Left ventricle myocardium superior (tissue), 1 donor: ENCODE data around the gene CD40. TPM values are rescaled to one million over a fixed set of nuclear protein-coding genes. Genes with fewer than 3 reads are reported as not detected.
A peak's percentile ranks its signal among the peaks of the same experiment; 100 is the strongest.

Experiments used
- ATAC-seq: fragments of 200-7000 bp; cut with Tn5 transposase; one replicate; pipeline ENCODE4 v1.9.1; 2020; ENCODE audit warnings: mild to moderate bottlenecking, moderate library complexity
- DNase-seq: peaks from one replicate; pipeline ENCODE4 v3.0.0-alpha.2; 2020
- intact Hi-C: fragments of 100-400 bp; cut with micrococcal nuclease; formaldehyde crosslinking; loops from one replicate; pipeline ENCODE4 v1.11.0; 2022
- total RNA-seq: library from RNA; stranded (reverse); fragmentation: NEBNext Ultra II Directional; extraction: Animal tissue kit (Norgen Biotek cat#: 25700); gene quantifications from one replicate; pipeline ENCODE4 v1.2.1, GENCODE V29; 2021
- donor health status: DM: no; HTN: yes; CAD: no; lungs with severe emphysema.

CD40 gene
- total RNA-seq, 1 donor from 2014 or later, result 6.7 TPM

DNA sequence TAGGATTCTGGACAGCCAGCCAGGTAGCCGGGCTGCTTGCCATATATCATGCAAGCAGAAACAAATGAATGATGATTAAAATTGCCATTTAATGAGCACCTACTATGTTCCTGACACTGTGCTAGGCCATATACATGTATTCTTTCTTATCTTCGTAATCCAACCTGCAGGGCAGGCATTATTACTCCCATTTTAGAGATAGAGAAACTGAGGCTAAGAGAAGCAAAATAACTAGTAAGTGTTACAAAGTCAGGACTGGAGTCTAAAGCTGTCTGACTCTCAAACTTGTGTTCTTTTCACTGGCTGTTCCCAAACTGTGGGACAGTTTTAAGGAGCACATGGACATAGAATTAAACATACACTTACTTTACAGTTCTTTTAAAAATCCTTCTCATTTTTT lies 2.0 kb downstream of the CD40 start:
- ATAC-seq (no peak), DNase-seq (no peak)
- intact Hi-C loops, result no loop called here

DNA sequence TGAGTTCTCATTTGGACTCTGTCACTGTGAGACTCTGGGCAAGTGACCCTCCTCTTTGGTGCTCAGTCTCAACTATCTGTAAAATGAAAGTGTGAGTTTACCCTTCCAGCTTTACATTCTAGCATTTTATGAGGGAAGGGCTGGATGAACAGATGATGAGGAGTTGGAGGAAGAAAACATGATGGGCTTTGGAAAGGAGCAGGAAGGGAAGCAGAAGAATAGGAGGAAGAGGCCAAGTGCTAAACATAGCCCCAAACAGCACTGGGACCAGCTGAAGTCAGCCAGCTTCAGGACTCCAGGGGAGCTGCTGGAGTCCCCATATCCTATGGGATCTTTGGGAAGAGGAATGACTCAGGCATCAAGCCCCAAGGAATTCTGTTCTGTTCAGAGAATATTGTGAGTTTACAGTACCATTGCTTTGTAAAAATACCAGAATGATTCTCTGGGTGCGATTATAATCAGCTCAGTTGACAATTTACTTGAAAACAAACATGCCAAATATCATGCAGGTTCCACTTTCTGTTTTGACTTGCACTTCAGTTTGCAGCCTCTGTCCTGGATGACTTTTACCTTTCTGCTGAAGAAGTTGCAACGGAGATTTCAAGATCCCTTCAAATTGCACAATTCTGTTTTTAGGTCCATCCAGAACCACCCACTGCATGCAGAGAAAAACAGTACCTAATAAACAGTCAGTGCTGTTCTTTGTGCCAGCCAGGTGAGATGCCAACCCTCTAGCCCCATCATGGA lies 3.2 kb downstream of the CD40 start:
- ATAC-seq (no peak), DNase-seq (no peak)
- intact Hi-C loops, result no loop called here

DNA sequence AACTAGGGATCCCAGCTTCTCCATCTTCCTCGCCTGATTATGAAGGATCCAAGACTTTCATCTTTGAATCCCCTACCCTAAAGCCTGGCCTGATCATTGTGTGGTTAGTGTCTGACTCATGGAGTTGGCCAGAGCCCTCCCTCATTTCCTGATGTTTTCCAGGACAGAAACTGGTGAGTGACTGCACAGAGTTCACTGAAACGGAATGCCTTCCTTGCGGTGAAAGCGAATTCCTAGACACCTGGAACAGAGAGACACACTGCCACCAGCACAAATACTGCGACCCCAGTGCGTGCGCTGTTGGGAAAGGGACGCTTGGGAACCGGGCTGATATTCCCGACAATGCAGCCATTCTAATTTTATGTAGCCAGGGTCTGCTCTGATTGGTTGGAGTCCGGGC lies 4.0 kb downstream of the CD40 start:
- ATAC-seq (no peak), DNase-seq (no peak)
- intact Hi-C loops, result no loop called here

DNA sequence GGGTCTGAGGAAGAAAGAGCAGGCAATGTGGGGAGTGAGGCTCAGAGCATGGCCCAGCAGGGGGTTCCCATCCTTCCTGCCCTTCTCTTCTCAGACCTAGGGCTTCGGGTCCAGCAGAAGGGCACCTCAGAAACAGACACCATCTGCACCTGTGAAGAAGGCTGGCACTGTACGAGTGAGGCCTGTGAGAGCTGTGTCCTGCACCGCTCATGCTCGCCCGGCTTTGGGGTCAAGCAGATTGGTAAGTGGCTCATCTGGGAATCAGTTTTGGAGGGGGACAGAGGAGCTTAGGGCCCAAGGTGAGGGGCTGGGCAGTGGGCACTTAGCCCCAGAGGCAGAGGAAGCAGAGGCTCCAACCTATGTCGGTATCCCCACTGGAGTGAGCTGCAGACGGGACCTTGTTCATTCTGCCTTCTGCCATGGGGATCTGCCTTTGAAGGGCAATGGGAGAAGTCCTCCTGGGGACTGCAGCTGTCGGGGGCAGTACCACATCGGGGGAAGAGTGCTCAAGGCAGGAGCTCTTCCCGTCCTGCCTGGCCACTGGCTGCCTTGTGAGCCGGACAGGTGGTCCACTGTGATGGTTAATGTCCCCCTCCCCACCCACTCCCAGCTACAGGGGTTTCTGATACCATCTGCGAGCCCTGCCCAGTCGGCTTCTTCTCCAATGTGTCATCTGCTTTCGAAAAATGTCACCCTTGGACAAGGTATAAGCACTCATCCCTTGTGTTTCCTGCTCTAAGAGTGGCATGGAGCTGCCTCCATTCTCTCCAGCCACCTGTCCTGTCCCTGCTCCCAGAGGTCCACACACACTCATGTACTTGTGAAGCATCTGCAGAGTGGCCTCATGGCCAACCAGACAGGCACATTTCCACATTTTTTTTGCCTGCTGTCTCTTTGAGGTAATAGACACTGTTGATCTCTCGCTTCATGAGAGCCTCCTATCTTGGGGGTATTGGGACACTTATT lies 4.7 kb downstream of the CD40 start:
- DNase-seq, result no peak
- no peak for ATAC-seq
- intact Hi-C loops, result no loop called here

DNA sequence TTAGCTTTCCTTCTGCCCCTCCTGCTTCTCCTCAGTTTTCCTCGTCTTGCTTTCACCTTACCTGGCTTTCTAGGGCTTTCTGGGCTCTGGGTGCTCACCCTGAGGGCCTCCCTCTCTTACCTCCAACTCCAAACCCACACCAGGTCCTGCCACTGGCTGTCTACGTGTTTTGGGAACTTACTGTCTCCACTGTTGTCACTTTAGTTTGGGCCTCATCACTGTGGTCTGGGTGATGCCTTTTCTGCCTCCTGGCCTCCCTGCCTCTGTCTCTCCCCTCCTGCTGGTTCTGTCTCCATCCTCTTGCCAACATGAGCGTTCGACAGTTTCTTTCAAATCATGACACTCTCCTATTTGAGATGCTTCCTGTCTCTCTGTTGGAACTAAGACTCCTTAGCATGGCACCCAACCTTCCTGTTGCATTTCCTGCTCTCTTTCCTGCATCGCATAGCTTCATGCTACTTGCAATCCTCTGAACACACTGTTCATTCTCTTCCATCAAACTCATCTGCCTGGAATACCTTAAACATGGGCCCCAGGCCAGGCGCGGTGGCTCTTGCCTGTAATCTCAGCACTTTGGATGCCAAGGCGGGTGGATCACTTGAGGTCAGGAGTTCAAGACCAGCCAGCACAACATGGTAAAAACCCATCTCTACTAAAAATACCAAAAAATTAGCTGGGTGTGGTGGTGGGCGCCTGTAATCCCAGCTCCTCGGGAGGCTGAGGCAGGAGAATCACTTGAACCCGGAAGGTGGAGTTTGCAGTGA lies 5.5 kb downstream of the CD40 start:
- no peak for DNase-seq
- intact Hi-C loops, result no loop called here
- no peak for ATAC-seq

DNA sequence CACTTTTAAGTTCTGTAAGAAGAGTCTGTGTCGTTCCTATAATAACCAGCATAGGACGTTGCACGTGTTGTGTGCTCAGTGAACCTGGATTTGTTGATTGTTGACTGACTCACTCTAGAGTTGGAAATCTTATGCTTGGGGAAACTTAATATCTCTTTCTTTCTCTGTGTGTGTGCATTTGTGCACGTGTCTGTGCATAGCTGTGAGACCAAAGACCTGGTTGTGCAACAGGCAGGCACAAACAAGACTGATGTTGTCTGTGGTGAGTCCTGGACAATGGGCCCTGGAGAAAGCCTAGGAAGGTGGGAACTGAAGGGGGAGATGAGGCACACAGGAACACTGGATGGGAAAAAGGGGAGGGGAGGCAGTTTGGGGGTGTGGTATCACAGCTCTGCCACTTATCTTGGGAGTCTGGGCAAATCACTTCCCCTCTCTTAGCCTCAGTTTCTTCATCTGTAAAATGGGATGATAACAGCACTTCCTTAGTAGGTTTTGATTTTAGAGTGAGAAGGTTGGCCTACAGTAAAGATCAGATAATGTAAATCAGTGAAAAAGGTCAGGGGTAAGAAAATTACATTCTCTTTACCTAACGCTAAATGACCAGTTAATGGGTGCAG lies 8.4 kb downstream of the CD40 start:
- DNase-seq, result no peak
- no peak for ATAC-seq
- intact Hi-C loops, result no loop called here

DNA sequence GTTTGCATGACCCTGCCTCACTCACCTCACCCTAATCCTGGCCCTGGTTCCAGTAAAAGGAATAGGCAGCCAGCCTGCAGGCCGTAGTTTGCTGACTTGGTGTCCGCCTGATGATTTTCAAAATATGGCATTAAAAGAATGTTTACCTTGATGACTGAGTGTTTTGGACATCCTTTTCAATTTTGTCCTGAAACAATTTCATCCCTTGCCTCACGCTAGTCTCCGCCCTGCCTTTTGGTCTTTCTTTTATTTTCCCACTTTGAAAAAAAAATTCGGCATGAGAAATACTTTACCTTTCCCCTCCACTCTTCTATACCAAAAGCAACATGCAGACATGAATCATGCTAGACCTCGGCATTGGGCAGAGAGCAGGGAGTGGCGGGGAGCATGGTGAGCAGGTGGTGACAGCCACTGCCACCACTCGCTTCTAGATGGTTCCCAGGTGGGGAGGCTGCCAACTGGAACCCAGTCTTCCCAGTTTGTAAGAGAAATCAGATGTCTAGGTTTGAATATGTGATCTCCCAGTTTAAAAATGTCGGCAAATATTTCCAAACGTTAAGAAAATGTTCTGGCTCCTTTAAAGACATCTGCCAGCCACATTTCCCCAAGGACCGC lies 9.4 kb downstream of the CD40 start:
- ATAC-seq (no peak), DNase-seq (no peak)
- intact Hi-C loops, result no loop called here

DNA sequence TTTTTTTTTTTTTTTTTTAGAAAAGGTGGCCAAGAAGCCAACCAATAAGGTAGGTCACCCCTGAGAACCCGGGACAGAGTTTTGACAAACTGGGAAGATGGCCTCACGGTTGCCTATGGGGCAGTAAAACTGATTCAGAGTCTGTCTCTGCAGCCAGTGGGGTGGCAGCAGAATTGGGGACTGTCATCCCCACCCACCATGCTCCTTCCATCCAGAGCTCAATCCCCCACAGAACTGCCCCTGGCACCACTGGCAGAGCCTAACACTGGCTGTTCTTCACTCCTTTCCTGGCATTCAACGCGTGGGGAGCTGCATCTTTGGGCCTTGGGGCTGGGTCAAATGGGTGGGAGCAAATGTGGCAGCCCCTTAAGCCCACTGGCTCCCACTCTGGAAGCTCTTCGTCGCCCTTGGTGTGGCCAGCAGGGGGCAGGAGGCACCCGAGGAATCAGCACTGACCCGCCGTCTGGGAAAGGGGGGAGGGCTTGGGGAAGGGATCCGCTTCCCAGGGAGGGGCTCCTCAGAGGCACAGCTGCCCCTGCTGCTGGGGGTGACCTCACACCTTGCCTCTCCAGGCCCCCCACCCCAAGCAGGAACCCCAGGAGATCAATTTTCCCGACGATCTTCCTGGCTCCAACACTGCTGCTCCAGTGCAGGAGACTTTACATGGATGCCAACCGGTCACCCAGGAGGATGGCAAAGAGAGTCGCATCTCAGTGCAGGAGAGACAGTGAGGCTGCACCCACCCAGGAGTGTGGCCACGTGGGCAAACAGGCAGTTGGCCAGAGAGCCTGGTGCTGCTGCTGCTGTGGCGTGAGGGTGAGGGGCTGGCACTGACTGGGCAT lies 10.4 kb downstream of the CD40 start:
- ATAC-seq, result peak; percentile 57
- peak; percentile 63 for DNase-seq
- intact Hi-C loops, result no loop called here

DNA sequence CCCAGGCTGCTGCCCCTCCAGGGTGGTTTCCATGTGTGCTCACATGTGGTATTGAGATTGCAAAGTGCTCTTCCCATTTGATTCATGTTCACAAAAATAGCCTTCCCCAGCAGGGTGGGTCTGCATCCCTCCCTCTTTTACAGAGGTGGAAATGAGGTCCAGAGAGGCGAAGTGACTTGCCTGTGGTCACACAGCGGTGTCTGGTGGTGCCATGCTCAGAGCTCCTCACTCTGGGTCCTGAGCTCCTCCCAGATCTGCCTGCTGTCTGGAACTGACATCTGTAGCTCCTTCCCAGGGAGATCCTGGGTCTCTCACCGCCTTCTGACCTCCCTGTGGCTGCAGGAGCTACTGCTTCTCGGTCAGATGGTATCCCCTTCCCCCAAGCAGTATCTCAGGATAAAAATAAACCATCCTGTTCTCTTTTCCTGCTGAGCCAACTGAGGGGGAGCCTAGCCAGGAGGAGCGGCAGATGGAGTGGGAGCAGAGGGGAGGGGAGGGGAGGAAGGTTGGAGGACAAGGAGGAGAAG lies 11.9 kb downstream of the CD40 start:
- peak; percentile 38 for ATAC-seq
- intact Hi-C loops, result loop anchor here (10.0 kb wide), 1 partner anchor 215 kb away; no protein-coding TSS in a partner anchor
- DNase-seq, result no peak

DNA sequence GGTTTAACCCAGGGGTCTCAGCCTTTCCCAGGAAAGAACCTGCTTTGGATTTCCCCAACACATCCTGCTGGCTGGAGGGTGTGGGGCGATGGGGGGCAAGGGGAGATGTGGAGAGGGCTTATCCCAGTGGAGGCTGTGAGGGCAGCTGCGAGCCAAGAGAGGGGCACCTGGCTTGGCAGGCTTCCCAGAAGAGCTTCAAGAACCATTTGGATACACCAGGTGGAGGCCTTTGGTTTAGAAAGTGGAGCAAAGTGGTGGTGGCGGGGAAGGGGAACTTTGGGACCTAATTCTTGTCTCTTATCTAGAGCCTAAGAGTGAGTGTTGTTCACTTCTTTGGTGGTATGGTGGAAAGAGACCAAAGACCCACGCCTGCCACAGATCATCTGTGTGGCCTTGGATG lies 12.4 kb downstream of the CD40 start:
- intact Hi-C loops, result loop anchor here (10.0 kb wide), 1 partner anchor 214 kb away; no protein-coding TSS in a partner anchor
- DNase-seq (no peak), ATAC-seq (no peak)

DNA sequence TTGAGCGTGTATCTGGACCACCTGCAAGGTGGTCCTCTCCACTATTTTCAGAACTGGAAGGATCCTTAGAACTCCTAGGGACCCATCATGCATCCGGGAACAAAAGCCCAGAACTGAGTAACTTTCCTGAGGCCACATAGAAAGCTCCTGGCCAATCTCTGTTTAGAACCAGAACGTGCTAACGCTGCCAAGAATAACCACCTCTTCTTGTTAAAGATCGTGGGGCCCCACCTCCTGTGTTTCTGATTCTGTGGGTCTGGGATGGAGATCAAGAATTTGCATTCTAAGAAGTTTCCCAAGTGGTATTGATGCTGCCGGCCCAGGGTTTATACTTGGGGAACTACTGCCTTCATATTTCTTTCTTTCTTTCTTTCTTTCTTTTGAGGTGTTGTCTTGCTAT lies 13.3 kb downstream of the CD40 start:
- ATAC-seq, result no peak
- intact Hi-C loops, result loop anchor here (10.0 kb wide), 1 partner anchor 213 kb away; no protein-coding TSS in a partner anchor

DNA sequence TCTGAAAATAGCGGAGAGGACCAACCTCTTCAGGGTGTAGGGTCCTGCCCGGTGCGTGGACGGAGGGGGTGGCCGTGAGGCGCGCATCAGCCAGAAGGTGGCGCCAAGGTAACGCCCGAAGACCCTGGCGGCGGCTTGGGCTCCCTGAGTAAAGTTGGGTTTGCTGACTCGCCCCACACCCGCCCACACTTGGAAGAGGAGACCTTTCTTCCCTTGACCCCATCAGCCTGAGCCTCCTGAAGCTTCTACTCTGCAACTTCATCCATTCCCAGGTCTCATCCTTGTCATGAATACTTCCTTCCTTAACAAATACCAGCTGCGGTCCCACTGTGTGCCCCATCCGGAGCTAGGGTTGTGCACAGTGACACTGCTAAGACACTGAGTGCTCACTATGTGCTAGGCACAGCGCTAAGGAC lies 14.6 kb downstream of the CD40 start:
- ATAC-seq (peak; percentile 89), DNase-seq (peak; percentile 85)
- intact Hi-C loops, result loop anchor here (10.0 kb wide), 1 partner anchor 212 kb away; no protein-coding TSS in a partner anchor

More for the DNA sequence above, 13.3 kb downstream of the CD40 start:
- DNase-seq, result no peak

DNA sequence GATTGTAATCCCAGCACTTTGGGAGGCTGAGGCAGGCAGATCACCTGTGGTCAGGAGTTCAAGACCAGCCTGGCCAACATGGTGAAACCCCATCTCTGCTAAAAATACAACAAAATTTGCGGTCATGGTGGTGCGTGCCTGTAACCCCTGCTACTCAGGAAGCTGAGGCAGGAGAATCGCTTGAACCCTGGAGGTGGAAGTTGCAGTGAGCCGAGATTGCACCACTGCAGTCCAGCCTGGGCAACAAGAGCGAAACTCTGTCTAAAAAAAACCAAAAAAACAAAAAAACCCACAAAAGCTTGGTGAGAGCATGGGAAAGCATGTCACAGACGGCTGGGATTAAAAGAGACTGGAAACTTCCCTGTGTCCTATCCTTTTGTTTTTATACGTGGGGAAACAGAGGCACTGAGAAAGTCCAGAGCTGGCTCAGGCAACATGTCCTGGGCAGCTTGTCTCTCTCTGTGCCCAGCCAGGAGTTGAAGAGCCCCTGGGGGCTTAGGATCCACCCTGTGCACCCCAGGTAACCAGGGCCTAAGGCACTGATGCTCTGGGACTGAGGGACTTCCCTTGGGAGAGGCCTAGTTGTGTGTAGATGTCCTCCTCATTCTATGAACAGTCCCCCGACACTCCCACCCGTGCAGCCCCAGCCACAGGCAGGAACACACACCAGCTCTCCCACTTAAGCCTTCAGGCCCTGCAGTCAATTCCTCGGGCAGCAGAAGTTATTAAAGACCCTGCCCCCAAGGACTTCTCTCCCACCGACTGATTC lies 16.0 kb downstream of the CD40 start:
- ATAC-seq (no peak), DNase-seq (no peak)
- intact Hi-C loops, result loop anchor here (10.0 kb wide), 1 partner anchor 211 kb away; no protein-coding TSS in a partner anchor

DNA sequence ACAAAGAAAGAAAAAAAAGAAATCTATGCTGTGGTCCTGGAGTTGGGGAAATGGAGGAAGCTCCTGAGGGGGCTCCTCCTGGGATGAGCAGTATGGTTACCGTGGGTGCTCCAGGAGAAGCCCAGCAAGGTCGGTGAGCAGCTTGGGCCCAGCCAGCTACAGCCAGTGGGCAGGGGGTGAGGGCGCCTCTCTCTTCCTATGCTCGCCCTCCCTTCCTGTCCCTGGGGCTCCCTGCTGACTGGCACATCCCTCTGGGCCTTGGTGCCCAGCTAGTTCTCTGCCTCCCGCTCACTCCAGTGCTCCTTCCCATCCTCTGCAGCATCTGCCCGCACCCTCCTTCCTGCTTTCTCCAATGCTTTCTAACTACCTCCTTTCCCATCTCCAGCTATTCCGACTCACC lies 16.6 kb downstream of the CD40 start:
- no peak for DNase-seq
- no peak for ATAC-seq
- intact Hi-C loops, result loop anchor here (10.0 kb wide), 1 partner anchor 210 kb away; no protein-coding TSS in a partner anchor

DNA sequence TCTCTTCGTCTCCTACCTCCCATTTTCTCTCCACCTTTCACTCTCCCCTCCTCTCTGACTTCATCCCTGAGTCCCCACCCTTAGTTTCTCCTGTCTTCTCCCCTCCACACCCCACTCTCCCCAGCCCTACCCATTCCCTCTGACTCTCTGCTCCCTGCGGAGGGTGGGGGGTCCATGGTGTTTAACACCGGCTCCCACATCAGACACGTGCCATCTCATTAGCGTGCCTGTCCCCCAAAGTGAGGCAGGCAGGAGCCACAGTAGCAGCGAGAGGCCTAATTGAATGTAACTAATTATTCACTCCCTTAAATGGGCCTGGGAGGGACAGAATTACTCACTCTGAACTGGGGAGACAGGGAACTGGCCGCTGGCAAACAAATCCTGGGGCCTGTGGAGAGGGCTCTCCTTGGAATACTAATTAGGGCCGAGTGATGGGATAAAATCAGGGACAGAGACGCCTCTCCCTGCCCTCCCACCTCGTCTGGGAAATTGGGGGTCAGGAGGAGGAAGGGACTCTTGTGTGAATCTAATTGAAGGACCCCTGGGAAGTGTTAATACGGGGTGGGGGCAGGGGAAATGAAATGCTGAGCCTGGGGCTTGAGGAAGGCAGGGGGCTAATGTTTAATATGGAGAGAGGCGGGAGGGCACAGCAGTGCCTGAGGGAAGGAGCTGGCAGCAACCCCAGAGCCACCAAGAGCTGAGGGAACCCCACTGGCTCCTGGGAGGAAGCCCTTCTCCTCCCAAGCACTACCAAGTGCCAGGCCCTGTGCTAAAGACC lies 17.9 kb downstream of the CD40 start:
- ATAC-seq (no peak), DNase-seq (no peak)
- intact Hi-C loops, result loop anchor here (10.0 kb wide), 1 partner anchor 209 kb away; no protein-coding TSS in a partner anchor

DNA sequence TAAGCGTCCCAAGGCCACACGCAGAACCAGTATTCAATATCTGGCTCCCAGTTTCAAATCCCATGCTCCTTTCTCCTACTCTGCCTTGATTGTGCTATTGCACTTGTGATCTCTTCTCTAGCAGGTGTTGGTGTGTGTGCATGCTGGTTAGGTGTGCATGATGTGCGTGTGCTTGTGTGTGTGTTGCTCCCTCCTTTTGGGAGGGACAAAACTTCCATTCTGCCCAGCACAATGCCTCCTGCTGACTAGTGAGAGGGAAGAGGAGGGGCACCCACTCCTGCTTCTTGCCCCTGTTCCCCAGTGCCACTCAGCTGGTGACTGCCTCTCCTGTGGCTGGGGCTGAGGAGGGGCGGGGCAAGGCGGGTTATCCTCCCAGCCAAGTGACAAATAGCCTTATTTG lies 19.7 kb downstream of the CD40 start:
- DNase-seq (no peak), ATAC-seq (no peak)
- intact Hi-C loops, result loop anchor here (10.0 kb wide), 1 partner anchor 207 kb away; no protein-coding TSS in a partner anchor
